Measurements from ENCODE around the gene ASTN2. TPM values are rescaled to one million over a fixed set of nuclear protein-coding genes. Genes with fewer than 3 reads are reported as not detected.

The ASTN2 gene
- total and polyA plus RNA-seq, 3 donors from 2014 or later: 55.7 to 157 (median 117) TPM

- Histone ChIP-seq H3K27me3 (no peaks in the 10 kb centered on the region), H3K9me3 (no peaks in the 10 kb centered on the region), H3K36me3 (ENCODE audit: low read depth, missing control alignments) (no peaks in the 10 kb centered on the region), H3K4me1 (no peaks in the 10 kb centered on the region), H3K27ac (no peak overlapping the region), H3K4me3 (no peak overlapping the region)
- intact Hi-C loops (cut with DNase I; ENCODE audit: low total_unique reads): no loop called here
- DNase-seq: no peak
- 94% methylated on average over 3 of the region's 3 CpGs for WGBS, 2 donors
- TF ChIP-seq, protein P1, sequence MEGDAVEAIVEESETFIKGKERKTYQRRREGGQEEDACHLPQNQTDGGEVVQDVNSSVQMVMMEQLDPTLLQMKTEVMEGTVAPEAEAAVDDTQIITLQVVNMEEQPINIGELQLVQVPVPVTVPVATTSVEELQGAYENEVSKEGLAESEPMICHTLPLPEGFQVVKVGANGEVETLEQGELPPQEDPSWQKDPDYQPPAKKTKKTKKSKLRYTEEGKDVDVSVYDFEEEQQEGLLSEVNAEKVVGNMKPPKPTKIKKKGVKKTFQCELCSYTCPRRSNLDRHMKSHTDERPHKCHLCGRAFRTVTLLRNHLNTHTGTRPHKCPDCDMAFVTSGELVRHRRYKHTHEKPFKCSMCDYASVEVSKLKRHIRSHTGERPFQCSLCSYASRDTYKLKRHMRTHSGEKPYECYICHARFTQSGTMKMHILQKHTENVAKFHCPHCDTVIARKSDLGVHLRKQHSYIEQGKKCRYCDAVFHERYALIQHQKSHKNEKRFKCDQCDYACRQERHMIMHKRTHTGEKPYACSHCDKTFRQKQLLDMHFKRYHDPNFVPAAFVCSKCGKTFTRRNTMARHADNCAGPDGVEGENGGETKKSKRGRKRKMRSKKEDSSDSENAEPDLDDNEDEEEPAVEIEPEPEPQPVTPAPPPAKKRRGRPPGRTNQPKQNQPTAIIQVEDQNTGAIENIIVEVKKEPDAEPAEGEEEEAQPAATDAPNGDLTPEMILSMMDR (IDR thresholded peaks at IDR 0.05): no peak
- TF ChIP-seq POLR2A (IDR thresholded peaks at IDR 0.05): no peak
Measured at GRCh38 chr9:116449949-116450348, 964.9 kb downstream of the ASTN2 start.

DNA sequence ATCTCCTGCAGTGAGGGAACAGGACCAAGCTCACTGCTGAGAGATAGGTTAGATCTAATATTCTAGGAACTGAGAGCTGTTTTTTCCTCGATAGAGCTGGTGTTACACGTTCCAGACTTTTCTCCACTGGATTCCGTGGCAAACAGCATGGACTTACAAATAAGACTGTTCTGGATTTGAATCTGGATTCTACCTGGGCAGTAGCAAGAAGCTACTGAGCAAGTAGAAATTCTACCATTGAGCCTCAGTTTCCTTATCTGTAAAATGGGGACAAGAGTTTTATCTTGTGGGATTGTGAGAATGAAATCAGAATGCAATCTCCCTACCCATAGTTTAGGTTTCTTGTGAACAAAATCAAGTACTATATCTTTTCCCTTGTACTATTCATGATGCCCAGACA is 966.4 kb downstream of the ASTN2 start:
- TF ChIP-seq POLR2A (IDR thresholded peaks at IDR 0.05): no peak
- TF ChIP-seq, protein P1 (IDR thresholded peaks at IDR 0.05): no peak
- H3K27ac ChIP-seq: no peak overlapping the region
- intact Hi-C loops (cut with DNase I; ENCODE audit: low total_unique reads): no loop called here
- H3K36me3 ChIP-seq (ENCODE audit: low read depth, missing control alignments): no peaks in the 10 kb centered on the region
- H3K27me3 ChIP-seq: no peaks in the 10 kb centered on the region
- no peaks in the 10 kb centered on the region for H3K9me3 ChIP-seq
- H3K4me3 ChIP-seq: no peak overlapping the region
- 77 to 81% methylated on average over 3 of the region's 3 CpGs for whole genome bisulfite sequencing, 2 donors
- no peaks in the 10 kb centered on the region for H3K4me1 ChIP-seq
- DNase-seq: no peak

- TF ChIP-seq, protein P1 (IDR thresholded peaks at IDR 0.05): no peak
- TF ChIP-seq POLR2A (IDR thresholded peaks at IDR 0.05): no peak
- no peak overlapping the region for H3K4me3 ChIP-seq
- H3K27me3 ChIP-seq: no peaks in the 10 kb centered on the region
- intact Hi-C loops (cut with DNase I; ENCODE audit: low total_unique reads): no loop called here
- no peaks in the 10 kb centered on the region for H3K9me3 ChIP-seq
- WGBS, 2 donors: 81 to 92% methylated on average over 6 of the region's 6 CpGs
- no peaks in the 10 kb centered on the region for H3K4me1 ChIP-seq
- DNase-seq: no peak
- H3K27ac ChIP-seq: no peak overlapping the region
- H3K36me3 ChIP-seq (ENCODE audit: low read depth, missing control alignments): no peaks in the 10 kb centered on the region
Measured at GRCh38 chr9:116447934-116448333, 966.9 kb downstream of the ASTN2 start.

- intact Hi-C loops (cut with DNase I; ENCODE audit: low total_unique reads): no loop called here
- no peaks in the 10 kb centered on the region for H3K36me3 ChIP-seq (ENCODE audit: low read depth, missing control alignments)
- no peak overlapping the region for H3K27ac ChIP-seq
- TF ChIP-seq, protein P1 (IDR thresholded peaks at IDR 0.05): no peak
- no peak for TF ChIP-seq POLR2A (IDR thresholded peaks at IDR 0.05)
- no peak overlapping the region for H3K4me3 ChIP-seq
- no peak for DNase-seq
- H3K27me3 ChIP-seq: no peaks in the 10 kb centered on the region
- no peaks in the 10 kb centered on the region for H3K9me3 ChIP-seq
- H3K4me1 ChIP-seq: no peaks in the 10 kb centered on the region
Measured at GRCh38 chr9:116442528-116442927, 972.3 kb downstream of the ASTN2 start.

Measured in testis (tissue), 3 donors.